ENCODE results near the gene PRKCZ.

The PRKCZ gene

DNA sequence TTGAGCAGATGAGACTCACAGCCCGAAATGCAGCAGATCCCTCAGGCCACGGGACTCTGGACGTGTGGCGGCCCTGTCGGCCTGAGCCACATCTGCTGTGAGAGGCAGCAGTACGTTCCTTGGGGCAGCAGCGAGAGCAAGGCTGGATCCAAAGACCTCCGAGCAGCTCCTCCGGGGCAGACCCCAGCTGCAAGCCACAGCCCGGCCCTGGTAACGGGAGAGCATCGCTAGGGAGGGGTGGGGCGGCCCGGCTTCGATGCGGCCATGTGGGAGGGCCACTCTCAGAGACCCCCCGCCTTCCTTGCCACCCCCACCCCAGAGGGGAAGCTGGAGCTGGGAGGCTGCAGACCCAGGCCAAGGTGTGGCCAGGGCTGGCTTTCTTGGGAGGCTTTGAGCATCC is 17.8 kb downstream of the PRKCZ start:
- H3K36me3 ChIP-seq (ENCODE audit: control insufficient read depth, insufficient read depth, low read length), result peaks cover 4% of the 10 kb centered on the region; the same call in 1 of the 2 replicates
- H3K27ac ChIP-seq (ENCODE audit: low read length), result no peak overlapping the region
- no peak for DNase-seq (ENCODE audit: low read depth, low spot score)
- no peaks in the 10 kb centered on the region for H3K4me1 ChIP-seq (ENCODE audit: control insufficient read depth, insufficient read depth, low read length)
- no CpG with 5 or more reads among the region's 17 CpGs for WGBS (ENCODE audit: insufficient coverage, insufficient read length)
- H3K27me3 ChIP-seq (ENCODE audit: control insufficient read depth, insufficient read depth, low read length), result no peaks in the 10 kb centered on the region
- no peaks in the 10 kb centered on the region for H3K9me3 ChIP-seq (ENCODE audit: control insufficient read depth, insufficient read depth, low read length)
- H3K4me3 ChIP-seq (ENCODE audit: low read length), result no peak overlapping the region

DNA sequence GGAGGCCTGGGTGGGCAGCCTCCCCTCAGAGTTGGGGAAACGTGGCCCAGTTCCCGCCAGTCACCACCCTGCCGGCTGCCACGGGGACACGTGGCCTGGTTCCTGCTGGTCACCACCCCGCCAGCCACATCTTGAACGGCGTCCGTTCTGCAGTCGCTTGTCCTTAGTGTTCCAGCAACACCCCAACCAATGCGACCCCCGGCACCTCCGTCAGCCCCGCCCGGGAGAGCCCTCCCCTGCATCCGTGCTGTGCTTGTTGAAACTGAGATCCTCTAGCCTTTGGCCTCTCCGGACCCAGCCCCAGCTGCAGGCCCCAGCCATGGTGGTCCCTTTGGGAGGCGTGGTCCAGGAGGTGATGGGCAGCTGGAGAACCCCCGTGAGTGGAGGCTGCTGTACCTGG is 18.7 kb downstream of the PRKCZ start:
- Histone ChIP-seq H3K4me1 (ENCODE audit: control insufficient read depth, insufficient read depth, low read length) (no peaks in the 10 kb centered on the region), H3K4me3 (ENCODE audit: low read length) (no peak overlapping the region), H3K27me3 (ENCODE audit: control insufficient read depth, insufficient read depth, low read length) (no peaks in the 10 kb centered on the region), H3K27ac (ENCODE audit: low read length) (no peak overlapping the region), H3K36me3 (ENCODE audit: control insufficient read depth, insufficient read depth, low read length) (peaks cover 8% of the 10 kb centered on the region; the same call in 1 of the 2 replicates), H3K9me3 (ENCODE audit: control insufficient read depth, insufficient read depth, low read length) (no peaks in the 10 kb centered on the region)
- WGBS (ENCODE audit: insufficient coverage, insufficient read length), result no CpG with 5 or more reads among the region's 19 CpGs
- DNase-seq (ENCODE audit: low read depth, low spot score), result no peak

DNA sequence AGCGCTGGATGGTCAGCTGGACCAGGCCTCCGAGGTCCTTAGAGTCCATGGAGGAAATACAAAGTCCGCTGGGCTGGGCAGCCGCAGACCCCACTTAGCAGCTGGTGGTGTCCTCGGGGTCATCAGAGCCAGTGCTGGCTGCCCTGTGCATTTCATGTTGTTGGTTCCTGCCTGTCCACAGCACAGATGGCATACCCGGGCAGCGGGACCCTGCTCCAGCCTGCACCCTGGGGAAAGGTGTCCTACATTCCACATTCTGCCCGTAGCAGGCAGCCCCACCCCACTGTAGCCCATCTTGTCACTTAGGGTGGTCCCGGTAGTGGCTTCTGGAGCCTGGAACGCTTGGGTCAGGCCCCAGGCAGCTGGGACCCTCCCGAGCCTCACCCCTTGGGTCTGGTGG is 19.8 kb downstream of the PRKCZ start:
- H3K36me3 ChIP-seq (ENCODE audit: control insufficient read depth, insufficient read depth, low read length), result peaks cover 9% of the 10 kb centered on the region; the same call in 1 of the 2 replicates
- no peak for DNase-seq (ENCODE audit: low read depth, low spot score)
- no peak overlapping the region for H3K4me3 ChIP-seq (ENCODE audit: low read length)
- H3K4me1 ChIP-seq (ENCODE audit: control insufficient read depth, insufficient read depth, low read length), result no peaks in the 10 kb centered on the region
- H3K27ac ChIP-seq (ENCODE audit: low read length), result no peak overlapping the region
- WGBS (ENCODE audit: insufficient coverage, insufficient read length), result no CpG with 5 or more reads among the region's 11 CpGs
- H3K27me3 ChIP-seq (ENCODE audit: control insufficient read depth, insufficient read depth, low read length), result no peaks in the 10 kb centered on the region
- no peaks in the 10 kb centered on the region for H3K9me3 ChIP-seq (ENCODE audit: control insufficient read depth, insufficient read depth, low read length)

DNA sequence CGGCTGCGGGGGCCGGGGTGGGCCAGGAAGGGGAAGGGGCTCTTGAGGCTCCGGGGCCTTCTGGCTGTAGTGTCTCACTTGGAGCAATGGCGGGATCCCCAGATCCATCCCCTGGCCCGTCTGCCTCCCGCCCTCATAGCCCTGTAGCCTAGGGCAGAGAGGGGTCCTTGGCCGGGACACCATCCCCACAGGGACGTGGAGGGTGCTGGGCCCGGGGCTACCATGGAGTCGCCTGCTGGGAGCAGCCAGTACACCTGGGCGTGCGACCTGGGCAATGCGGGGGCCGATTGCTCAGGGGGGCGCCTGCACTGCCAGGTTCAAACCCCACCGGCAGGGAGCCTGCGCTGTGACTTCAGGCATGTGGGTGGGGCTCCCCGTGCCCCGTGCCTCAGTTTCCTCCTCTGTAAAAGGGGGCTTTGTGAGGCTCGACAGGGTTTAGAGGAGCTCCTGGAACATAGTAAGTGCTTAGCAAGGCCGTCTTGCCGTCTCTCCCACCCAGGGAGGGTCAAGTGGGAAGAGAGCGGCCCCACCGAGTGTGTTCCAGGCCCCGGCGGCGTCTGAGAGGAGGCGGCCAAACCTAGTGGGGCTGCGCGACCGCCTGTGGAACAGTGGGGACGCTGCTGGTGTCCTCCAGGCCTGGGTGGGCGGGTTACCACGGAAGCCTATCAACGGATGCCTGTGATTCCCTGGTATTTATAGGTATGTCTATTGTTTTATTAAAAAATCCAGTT is 20.8 kb downstream of the PRKCZ start:
- no CpG with 5 or more reads among the region's 36 CpGs for WGBS (ENCODE audit: insufficient coverage, insufficient read length)
- Histone ChIP-seq H3K36me3 (ENCODE audit: control insufficient read depth, insufficient read depth, low read length) (peaks cover 9% of the 10 kb centered on the region; the same call in 1 of the 2 replicates), H3K4me3 (ENCODE audit: low read length) (no peak overlapping the region), H3K27me3 (ENCODE audit: control insufficient read depth, insufficient read depth, low read length) (no peaks in the 10 kb centered on the region), H3K4me1 (ENCODE audit: control insufficient read depth, insufficient read depth, low read length) (no peaks in the 10 kb centered on the region), H3K9me3 (ENCODE audit: control insufficient read depth, insufficient read depth, low read length) (no peaks in the 10 kb centered on the region), H3K27ac (ENCODE audit: low read length) (no peak overlapping the region)
- DNase-seq (ENCODE audit: low read depth, low spot score), result no peak

DNA sequence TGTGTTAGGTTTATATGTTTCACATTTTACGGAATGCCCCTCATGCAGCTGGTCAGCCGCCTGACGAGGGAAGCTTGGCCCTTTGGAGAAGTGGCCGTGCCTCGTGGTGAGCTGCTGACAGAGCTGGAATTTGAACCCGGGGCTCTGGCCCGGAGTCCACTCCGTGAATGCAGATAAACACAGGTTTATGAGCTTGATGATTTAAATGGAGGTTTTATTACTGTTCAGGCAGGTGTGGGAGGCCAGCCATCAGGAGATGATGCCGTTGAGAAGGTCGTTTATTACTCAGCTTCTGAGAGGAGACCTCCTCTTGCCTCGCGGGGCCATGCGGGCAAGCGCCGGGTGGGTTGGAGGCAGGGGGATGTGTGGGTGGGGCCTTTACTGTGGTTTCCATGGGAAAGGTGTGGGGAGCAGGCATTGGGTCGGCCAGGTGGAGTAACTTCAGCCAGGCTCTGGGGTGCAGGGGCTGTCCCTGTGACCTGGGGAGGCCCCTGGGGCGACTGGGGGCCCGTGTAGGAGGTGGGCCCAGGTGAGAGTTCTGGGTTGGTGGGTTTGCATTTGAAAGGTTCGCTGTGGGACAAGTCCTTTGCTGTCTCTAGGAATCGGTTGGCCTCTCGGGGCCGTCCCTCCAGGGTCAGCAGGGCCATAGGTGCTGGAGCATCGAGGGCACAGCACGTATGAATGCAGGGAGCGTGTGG is 22.0 kb downstream of the PRKCZ start:
- H3K27me3 ChIP-seq (ENCODE audit: control insufficient read depth, insufficient read depth, low read length), result no peaks in the 10 kb centered on the region

DNA sequence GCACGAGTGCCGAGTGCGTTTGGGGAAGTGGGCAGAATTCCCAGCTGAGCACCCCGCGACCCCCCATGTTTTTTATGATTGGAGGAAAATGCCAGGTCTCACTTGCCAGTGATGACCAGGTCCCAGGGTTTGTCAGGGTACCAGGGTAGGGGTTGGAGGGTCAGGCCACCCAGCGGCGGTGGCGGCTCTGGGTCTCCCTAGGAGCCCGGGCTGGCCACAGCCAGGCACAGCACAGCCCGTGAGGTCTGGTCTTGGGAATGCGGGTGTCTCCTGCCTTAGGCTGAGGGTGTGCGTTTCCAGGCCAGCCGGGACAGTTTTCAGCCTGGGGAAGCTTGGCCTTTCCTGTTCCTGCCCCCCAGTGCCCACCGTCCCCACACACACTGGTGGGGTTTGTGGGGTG is 22.7 kb downstream of the PRKCZ start:
- H3K36me3 ChIP-seq (ENCODE audit: control insufficient read depth, insufficient read depth, low read length), result peaks cover 6% of the 10 kb centered on the region; the same call in 1 of the 2 replicates
- WGBS (ENCODE audit: insufficient coverage, insufficient read length), result no CpG with 5 or more reads among the region's 14 CpGs

More for the DNA sequence above, 22.0 kb downstream of the PRKCZ start:
- no CpG with 5 or more reads among the region's 25 CpGs for WGBS (ENCODE audit: insufficient coverage, insufficient read length)
- H3K36me3 ChIP-seq (ENCODE audit: control insufficient read depth, insufficient read depth, low read length), result peaks cover 8% of the 10 kb centered on the region; the same call in 1 of the 2 replicates
- no peak overlapping the region for H3K4me3 ChIP-seq (ENCODE audit: low read length)
- no peak overlapping the region for H3K27ac ChIP-seq (ENCODE audit: low read length)
- no peaks in the 10 kb centered on the region for H3K4me1 ChIP-seq (ENCODE audit: control insufficient read depth, insufficient read depth, low read length)
- DNase-seq (ENCODE audit: low read depth, low spot score), result no peak
- no peaks in the 10 kb centered on the region for H3K9me3 ChIP-seq (ENCODE audit: control insufficient read depth, insufficient read depth, low read length)

DNA sequence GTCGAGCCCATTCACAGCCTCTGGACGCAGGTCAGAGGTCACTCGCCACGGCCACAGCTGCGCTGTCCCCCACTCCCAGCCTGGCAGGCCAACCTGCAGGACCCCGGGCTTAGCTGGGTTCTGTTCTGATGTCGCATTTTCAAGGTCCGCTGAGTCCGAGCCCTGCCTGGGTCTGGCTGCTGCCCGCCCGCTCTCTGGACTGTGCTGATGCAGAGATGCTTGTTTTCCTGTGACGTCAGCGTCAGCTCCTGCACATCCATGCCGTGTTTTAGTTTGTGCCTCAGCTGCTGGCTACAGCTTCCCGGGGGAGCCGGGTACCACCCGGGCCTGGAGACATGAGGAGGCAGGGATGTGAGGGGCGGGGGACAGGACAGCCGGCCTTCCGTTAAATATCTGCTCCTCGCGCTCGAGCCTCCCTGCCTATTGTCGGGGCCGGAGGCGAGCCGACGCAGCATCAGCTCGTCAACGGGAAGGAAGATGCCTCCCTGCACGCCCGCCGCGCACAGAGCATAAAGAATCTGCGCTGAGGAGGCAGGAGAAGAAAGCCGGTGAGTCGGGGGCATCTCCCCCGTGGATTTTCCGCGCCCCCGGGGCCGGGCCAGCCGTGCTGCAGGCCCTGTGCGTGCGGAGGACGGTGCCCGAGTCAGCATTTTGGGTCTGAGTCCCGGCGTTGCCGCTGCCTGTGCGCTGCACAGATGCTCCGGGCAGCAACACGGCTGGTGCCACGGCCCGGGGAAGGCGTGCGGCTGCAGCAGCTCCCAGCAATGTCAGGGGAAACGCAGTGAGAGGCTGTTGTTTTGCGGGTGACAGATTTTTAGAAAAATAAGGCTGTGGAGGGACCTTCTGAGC is 23.4 kb downstream of the PRKCZ start:
- no peak overlapping the region for H3K4me3 ChIP-seq (ENCODE audit: low read length)
- WGBS (ENCODE audit: insufficient coverage, insufficient read length), result no CpG with 5 or more reads among the region's 59 CpGs
- peaks cover 2% of the 10 kb centered on the region; the same call in 1 of the 2 replicates for H3K9me3 ChIP-seq (ENCODE audit: control insufficient read depth, insufficient read depth, low read length)
- H3K27me3 ChIP-seq (ENCODE audit: control insufficient read depth, insufficient read depth, low read length), result no peaks in the 10 kb centered on the region
- no peak for DNase-seq (ENCODE audit: low read depth, low spot score)
- peaks cover 5% of the 10 kb centered on the region; the same call in 1 of the 2 replicates for H3K36me3 ChIP-seq (ENCODE audit: control insufficient read depth, insufficient read depth, low read length)
- no peaks in the 10 kb centered on the region for H3K4me1 ChIP-seq (ENCODE audit: control insufficient read depth, insufficient read depth, low read length)
- no peak overlapping the region for H3K27ac ChIP-seq (ENCODE audit: low read length)

More for the DNA sequence above, 22.7 kb downstream of the PRKCZ start:
- no peaks in the 10 kb centered on the region for H3K4me1 ChIP-seq (ENCODE audit: control insufficient read depth, insufficient read depth, low read length)
- H3K27me3 ChIP-seq (ENCODE audit: control insufficient read depth, insufficient read depth, low read length), result no peaks in the 10 kb centered on the region
- no peak for DNase-seq (ENCODE audit: low read depth, low spot score)
- H3K27ac ChIP-seq (ENCODE audit: low read length), result no peak overlapping the region
- no peak overlapping the region for H3K4me3 ChIP-seq (ENCODE audit: low read length)
- peaks cover under 1% of the 10 kb centered on the region; the same call in 1 of the 2 replicates for H3K9me3 ChIP-seq (ENCODE audit: control insufficient read depth, insufficient read depth, low read length)

DNA sequence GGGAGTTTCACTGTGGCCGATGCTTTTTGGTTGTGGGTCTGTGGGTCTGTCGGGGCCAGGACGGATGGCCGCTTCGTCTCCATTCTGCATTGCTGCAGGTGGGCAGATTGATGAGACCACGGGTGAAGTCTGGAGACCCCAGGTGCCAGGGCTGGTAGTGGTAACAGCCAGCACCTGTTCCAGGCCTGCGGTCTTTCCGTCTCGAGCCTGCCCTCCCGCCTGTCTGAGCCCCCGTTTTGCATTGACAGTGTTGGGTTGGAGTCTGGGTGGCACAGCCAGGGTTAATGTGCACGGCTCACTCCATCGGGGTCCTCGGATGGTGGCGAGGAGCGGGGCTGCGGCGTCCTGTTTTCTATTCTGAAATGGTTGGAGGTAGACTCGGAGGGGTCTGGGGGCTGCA is 24.2 kb downstream of the PRKCZ start:
- no peak for DNase-seq (ENCODE audit: low read depth, low spot score)
- H3K4me3 ChIP-seq (ENCODE audit: low read length), result no peak overlapping the region
- no peak overlapping the region for H3K27ac ChIP-seq (ENCODE audit: low read length)
- no peaks in the 10 kb centered on the region for H3K4me1 ChIP-seq (ENCODE audit: control insufficient read depth, insufficient read depth, low read length)
- peaks cover 2% of the 10 kb centered on the region; the same call in 1 of the 2 replicates for H3K9me3 ChIP-seq (ENCODE audit: control insufficient read depth, insufficient read depth, low read length)
- no peaks in the 10 kb centered on the region for H3K27me3 ChIP-seq (ENCODE audit: control insufficient read depth, insufficient read depth, low read length)
- peaks cover 4% of the 10 kb centered on the region; the same call in 1 of the 2 replicates for H3K36me3 ChIP-seq (ENCODE audit: control insufficient read depth, insufficient read depth, low read length)
- no CpG with 5 or more reads among the region's 19 CpGs for WGBS (ENCODE audit: insufficient coverage, insufficient read length)

DNA sequence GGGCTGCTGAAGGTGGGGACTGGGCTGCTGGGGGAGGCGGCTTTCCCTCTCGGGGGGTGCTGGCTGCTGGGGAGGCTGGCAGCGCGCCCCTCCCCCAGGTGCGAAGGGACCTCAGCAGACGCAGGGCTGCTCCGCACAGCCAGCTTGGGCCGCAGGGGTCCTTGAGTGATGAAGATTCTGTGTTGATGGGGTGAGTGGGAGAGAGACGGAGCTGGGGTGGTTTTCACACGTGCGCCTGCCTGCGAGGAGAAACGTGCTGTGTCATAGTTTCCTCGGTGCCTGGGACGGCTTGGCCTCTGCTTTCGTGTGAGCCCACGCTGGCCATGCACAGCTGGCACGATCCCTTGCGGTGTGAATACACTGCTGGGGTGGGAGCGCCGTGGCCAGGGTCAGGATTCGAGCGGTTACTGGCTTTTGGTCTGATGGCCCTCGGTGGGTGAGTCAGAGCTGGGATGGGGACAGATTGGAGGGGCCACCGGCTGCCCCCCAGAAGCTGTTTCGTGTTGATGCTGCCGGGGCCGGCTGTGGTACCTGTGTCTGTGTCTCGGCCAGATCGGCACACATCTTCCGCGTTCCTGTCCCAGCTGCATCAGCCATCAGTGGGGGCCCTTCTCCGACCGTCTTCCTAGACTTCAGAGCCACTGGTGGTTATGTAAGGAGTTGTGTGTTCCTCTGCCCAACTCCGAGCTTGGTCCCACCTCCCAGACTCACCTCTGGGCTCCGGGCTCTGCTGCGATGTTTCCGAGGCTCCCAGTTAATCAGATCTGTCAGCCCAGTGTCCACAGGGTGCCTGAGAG is 24.9 kb downstream of the PRKCZ start:
- Histone ChIP-seq H3K4me1 (ENCODE audit: control insufficient read depth, insufficient read depth, low read length) (no peaks in the 10 kb centered on the region), H3K27ac (ENCODE audit: low read length) (no peak overlapping the region), H3K36me3 (ENCODE audit: control insufficient read depth, insufficient read depth, low read length) (peaks cover 4% of the 10 kb centered on the region; the same call in 1 of the 2 replicates), H3K4me3 (ENCODE audit: low read length) (no peak overlapping the region), H3K27me3 (ENCODE audit: control insufficient read depth, insufficient read depth, low read length) (no peaks in the 10 kb centered on the region), H3K9me3 (ENCODE audit: control insufficient read depth, insufficient read depth, low read length) (peaks cover 2% of the 10 kb centered on the region; the same call in 1 of the 2 replicates)
- WGBS (ENCODE audit: insufficient coverage, insufficient read length), result no CpG with 5 or more reads among the region's 38 CpGs
- DNase-seq (ENCODE audit: low read depth, low spot score), result no peak
